ENCODE data around the gene SEMA5B. TPM values are rescaled to one million over a fixed set of nuclear protein-coding genes. Genes with fewer than 3 reads are reported as not detected.

SEMA5B gene
- polyA plus RNA-seq, 1 of the 3 experiments (the other 2 are of a cell fraction) = 0.43 TPM

DNA sequence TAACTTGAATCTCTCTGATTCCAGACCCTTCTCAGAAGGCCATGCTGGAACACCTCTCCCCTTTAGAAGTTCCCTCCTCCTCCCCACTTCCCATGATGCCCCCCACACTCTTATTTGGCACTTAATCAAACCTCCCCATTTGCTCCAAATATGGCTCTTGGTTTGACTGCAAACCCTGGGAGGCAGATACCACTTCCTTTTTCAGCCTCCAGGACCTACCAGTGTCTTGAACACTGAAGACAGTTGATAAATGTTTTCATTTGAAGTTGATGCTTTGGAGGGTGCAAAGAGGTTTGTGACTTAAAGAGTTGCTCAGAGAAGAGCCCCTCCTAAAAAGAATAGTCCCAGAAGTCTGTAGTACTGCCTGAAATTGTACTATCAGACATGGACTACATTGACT, 61.5 kb downstream of the SEMA5B start:
- DNase-seq = no peak
- H3K9me2 ChIP-seq = no peaks in the 10 kb centered on the region
- no peak overlapping the region for H3K9ac ChIP-seq
- no peaks in the 10 kb centered on the region for H3K79me2 ChIP-seq (ENCODE audit: insufficient read depth)
- TF ChIP-seq CTCF (IDR thresholded peaks at IDR 0.05) = no peak
- TF ChIP-seq ELF1 (IDR thresholded peaks at IDR 0.05) = no peak
- TF ChIP-seq JUND (IDR thresholded peaks at IDR 0.05) = no peak
- TF ChIP-seq USF2 (IDR thresholded peaks at IDR 0.05; ENCODE audit: borderline replicate concordance, low read depth, low read length) = no peak
- TF ChIP-seq, protein P1, sequence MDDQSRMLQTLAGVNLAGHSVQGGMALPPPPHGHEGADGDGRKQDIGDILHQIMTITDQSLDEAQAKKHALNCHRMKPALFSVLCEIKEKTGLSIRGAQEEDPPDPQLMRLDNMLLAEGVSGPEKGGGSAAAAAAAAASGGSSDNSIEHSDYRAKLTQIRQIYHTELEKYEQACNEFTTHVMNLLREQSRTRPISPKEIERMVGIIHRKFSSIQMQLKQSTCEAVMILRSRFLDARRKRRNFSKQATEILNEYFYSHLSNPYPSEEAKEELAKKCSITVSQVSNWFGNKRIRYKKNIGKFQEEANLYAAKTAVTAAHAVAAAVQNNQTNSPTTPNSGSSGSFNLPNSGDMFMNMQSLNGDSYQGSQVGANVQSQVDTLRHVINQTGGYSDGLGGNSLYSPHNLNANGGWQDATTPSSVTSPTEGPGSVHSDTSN (IDR thresholded peaks at IDR 0.05) = no peak
- TF ChIP-seq EP300 (IDR thresholded peaks at IDR 0.05; ENCODE audit: borderline replicate concordance in 1 of 2, low read depth in 1 of 2, low read length in 1 of 2) = no peak
- no peak for TF ChIP-seq YY1 (IDR thresholded peaks at IDR 0.05; ENCODE audit: low read depth)
- no peak for TF ChIP-seq GABPA (IDR thresholded peaks at IDR 0.05; ENCODE audit: low read depth)
- no peak for TF ChIP-seq MXI1 (IDR thresholded peaks at IDR 0.05; ENCODE audit: low read depth, low read length)
- TF ChIP-seq EZH2phosphoT487 (IDR thresholded peaks at IDR 0.05; ENCODE audit: borderline replicate concordance, low read depth) = no peak
- TF ChIP-seq, protein P2, sequence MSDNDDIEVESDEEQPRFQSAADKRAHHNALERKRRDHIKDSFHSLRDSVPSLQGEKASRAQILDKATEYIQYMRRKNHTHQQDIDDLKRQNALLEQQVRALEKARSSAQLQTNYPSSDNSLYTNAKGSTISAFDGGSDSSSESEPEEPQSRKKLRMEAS (IDR thresholded peaks at IDR 0.05; ENCODE audit: low read depth) = no peak
- no peak for TF ChIP-seq RCOR1 (IDR thresholded peaks at IDR 0.05; ENCODE audit: low read length)
- no peak for TF ChIP-seq CHD2 (IDR thresholded peaks at IDR 0.05; ENCODE audit: low read length, partially characterized antibody)
- no peak overlapping the region for H3K27ac ChIP-seq (ENCODE audit: low read depth in 2 of 2, low read length in 1 of 2)
- no peaks in the 10 kb centered on the region for H3K36me3 ChIP-seq (replicated peaks in 1 of 2; ENCODE audit: control insufficient read depth in 1 of 2, insufficient read depth in 2 of 2, low read length in 1 of 2)
- no peaks in the 10 kb centered on the region for H3K9me3 ChIP-seq
- no peaks in the 10 kb centered on the region for H3F3A ChIP-seq (replicated peaks; ENCODE audit: insufficient read depth)
- no peak overlapping the region for H2AFZ ChIP-seq (ENCODE audit: low read depth)
- no peak overlapping the region for H3K4me3 ChIP-seq (ENCODE audit: low read depth in 2 of 2, low read length in 1 of 2)
- ChIA-PET CTCF (interaction anchor here (0.6 to 4.9 kb wide), 5 partner anchors 10 to 291 kb away, joined by 3 to 19 read pairs (median 3); partner anchors contain the start of gene SEMA5B), POLR2A (no interaction called here)
- H3K27me3 ChIP-seq (ENCODE audit: insufficient read depth) = no peaks in the 10 kb centered on the region
- H3K4me2 ChIP-seq = no peak overlapping the region
- H3K4me1 ChIP-seq (ENCODE audit: control insufficient read depth in 1 of 2, insufficient read depth in 2 of 2, low read depth in 1 of 2, low read length in 1 of 2) = peaks cover 10 to 17% of the 10 kb centered on the region in 2 experiments; a peak in 3 of 4 replicates
- no peaks in the 10 kb centered on the region for H4K20me1 ChIP-seq (ENCODE audit: insufficient read depth)

DNA sequence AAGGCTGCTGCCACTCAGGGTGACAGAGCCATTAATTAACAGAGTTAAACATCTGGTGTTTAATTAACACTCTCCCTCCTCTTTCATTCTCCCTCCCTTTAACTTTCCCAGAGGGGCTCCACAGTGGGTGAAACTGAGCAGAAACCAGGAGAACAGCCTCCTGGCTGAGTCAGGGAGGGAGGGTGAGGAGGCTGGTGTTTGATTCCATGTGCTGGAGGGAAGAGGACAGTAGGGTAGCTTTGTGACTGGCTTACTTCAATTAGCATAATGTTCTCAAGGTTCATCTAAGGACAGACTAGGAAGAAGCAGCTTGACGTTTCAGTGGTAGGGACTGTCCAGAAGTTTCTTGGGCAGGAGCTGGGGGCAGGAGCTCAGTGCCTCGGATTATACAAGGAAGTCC, 62.8 kb downstream of the SEMA5B start:
- POLR2A ChIA-PET = interaction anchor here (0.5 kb wide), 1 partner anchor 92 kb away, joined by 3 read pairs; no protein-coding TSS in a partner anchor
- Histone ChIP-seq H3K9me2 (no peaks in the 10 kb centered on the region), H3K9me3 (no peaks in the 10 kb centered on the region), H3K4me2 (no peak overlapping the region), H2AFZ (ENCODE audit: low read depth) (no peak overlapping the region), H4K20me1 (ENCODE audit: insufficient read depth) (no peaks in the 10 kb centered on the region), H3K9ac (no peak overlapping the region), H3K4me1 (ENCODE audit: control insufficient read depth in 1 of 2, insufficient read depth in 2 of 2, low read depth in 1 of 2, low read length in 1 of 2) (peaks cover 4 to 11% of the 10 kb centered on the region in 2 experiments; a peak in 3 of 4 replicates), H3K79me2 (ENCODE audit: insufficient read depth) (no peaks in the 10 kb centered on the region), H3K27ac (ENCODE audit: low read depth in 2 of 2, low read length in 1 of 2) (no peak overlapping the region), H3K36me3 (replicated peaks in 1 of 2; ENCODE audit: control insufficient read depth in 1 of 2, insufficient read depth in 2 of 2, low read length in 1 of 2) (no peaks in the 10 kb centered on the region), H3K27me3 (ENCODE audit: insufficient read depth) (no peaks in the 10 kb centered on the region), H3K4me3 (ENCODE audit: low read depth in 2 of 2, low read length in 1 of 2) (no peak overlapping the region), H3F3A (replicated peaks; ENCODE audit: insufficient read depth) (no peaks in the 10 kb centered on the region)
- CTCF ChIA-PET = interaction anchor here (0.9 to 1.8 kb wide), 5 partner anchors 9 to 23 kb away, joined by 3 to 7 read pairs (median 3); no protein-coding TSS in a partner anchor
- 30% methylated on average over 2 of the region's 2 CpGs for WGBS (ENCODE audit: low lambda C conversion rate)
- no peak for DNase-seq
- no peak for TF ChIP-seq RAD21 (IDR thresholded peaks at IDR 0.05; ENCODE audit: low read length)
- TF ChIP-seq FOSL2 (IDR thresholded peaks at IDR 0.05; ENCODE audit: borderline replicate concordance, low read depth) = no peak
- no peak for TF ChIP-seq MXI1 (IDR thresholded peaks at IDR 0.05; ENCODE audit: low read depth, low read length)
- no peak for TF ChIP-seq IRF3 (IDR thresholded peaks at IDR 0.05; ENCODE audit: low read depth, low read length)
- no peak for TF ChIP-seq TEAD4 (IDR thresholded peaks at IDR 0.05; ENCODE audit: borderline replicate concordance, insufficient read depth)
- TF ChIP-seq, protein P3, sequence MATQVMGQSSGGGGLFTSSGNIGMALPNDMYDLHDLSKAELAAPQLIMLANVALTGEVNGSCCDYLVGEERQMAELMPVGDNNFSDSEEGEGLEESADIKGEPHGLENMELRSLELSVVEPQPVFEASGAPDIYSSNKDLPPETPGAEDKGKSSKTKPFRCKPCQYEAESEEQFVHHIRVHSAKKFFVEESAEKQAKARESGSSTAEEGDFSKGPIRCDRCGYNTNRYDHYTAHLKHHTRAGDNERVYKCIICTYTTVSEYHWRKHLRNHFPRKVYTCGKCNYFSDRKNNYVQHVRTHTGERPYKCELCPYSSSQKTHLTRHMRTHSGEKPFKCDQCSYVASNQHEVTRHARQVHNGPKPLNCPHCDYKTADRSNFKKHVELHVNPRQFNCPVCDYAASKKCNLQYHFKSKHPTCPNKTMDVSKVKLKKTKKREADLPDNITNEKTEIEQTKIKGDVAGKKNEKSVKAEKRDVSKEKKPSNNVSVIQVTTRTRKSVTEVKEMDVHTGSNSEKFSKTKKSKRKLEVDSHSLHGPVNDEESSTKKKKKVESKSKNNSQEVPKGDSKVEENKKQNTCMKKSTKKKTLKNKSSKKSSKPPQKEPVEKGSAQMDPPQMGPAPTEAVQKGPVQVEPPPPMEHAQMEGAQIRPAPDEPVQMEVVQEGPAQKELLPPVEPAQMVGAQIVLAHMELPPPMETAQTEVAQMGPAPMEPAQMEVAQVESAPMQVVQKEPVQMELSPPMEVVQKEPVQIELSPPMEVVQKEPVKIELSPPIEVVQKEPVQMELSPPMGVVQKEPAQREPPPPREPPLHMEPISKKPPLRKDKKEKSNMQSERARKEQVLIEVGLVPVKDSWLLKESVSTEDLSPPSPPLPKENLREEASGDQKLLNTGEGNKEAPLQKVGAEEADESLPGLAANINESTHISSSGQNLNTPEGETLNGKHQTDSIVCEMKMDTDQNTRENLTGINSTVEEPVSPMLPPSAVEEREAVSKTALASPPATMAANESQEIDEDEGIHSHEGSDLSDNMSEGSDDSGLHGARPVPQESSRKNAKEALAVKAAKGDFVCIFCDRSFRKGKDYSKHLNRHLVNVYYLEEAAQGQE (IDR thresholded peaks at IDR 0.05; ENCODE audit: low read depth, low read length) = no peak
- TF ChIP-seq SMC3 (IDR thresholded peaks at IDR 0.05; ENCODE audit: low read depth, low read length) = no peak
- TF ChIP-seq JUND (IDR thresholded peaks at IDR 0.05) = no peak
- TF ChIP-seq EP300 (IDR thresholded peaks at IDR 0.05; ENCODE audit: borderline replicate concordance in 1 of 2, low read depth in 1 of 2, low read length in 1 of 2) = no peak
